OCI-LY7 (cell line): ENCODE measurements around the gene SMPD3.

Experiments
- EZH2phosphoT487 ChIP-seq: fragments of 200-600 bp; sonication (generic); IDR thresholded peaks from 2 replicates; pipeline ENCODE4 v1.6.1; 2018; ENCODE audit warnings: low read depth, borderline replicate concordance, mild to moderate bottlenecking, mixed run types, antibody characterized with exemption, low read length, moderate library complexity, mixed read lengths
- TF ChIP-seq, protein P1 (sequence below): fragments of 200-600 bp; sonication (generic); conservative IDR thresholded peaks from 2 replicates; pipeline ENCODE4 v1.5.1; 2014; ENCODE audit warnings: mild to moderate bottlenecking, antibody characterized with exemption, low read length, moderate library complexity, mixed read lengths

DNA sequence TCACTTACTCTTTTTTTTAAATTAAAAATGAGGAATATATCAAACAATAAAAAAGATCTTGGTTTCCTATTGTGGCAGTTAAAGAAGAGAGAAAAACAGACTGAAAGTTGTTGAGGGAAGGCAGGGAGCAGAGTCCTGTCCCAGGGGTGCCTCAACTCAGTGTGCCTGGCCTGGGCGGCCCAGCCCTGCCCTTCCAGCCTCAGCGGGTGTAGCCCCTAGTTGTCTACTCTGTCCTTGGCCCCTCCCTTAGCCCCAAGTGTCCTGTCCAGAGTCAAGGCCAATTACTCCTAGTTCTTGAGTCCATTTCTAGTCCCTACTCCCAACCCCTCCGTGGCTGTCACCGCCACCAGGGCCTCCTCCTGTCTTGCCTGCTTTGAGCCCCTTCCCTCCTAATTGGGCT, 52.5 kb downstream of the SMPD3 start:
- TF ChIP-seq, protein P1, sequence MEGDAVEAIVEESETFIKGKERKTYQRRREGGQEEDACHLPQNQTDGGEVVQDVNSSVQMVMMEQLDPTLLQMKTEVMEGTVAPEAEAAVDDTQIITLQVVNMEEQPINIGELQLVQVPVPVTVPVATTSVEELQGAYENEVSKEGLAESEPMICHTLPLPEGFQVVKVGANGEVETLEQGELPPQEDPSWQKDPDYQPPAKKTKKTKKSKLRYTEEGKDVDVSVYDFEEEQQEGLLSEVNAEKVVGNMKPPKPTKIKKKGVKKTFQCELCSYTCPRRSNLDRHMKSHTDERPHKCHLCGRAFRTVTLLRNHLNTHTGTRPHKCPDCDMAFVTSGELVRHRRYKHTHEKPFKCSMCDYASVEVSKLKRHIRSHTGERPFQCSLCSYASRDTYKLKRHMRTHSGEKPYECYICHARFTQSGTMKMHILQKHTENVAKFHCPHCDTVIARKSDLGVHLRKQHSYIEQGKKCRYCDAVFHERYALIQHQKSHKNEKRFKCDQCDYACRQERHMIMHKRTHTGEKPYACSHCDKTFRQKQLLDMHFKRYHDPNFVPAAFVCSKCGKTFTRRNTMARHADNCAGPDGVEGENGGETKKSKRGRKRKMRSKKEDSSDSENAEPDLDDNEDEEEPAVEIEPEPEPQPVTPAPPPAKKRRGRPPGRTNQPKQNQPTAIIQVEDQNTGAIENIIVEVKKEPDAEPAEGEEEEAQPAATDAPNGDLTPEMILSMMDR: no peak
- no peak for TF ChIP-seq EZH2phosphoT487
